Esophagus muscularis mucosa (tissue), 4 donors: ENCODE results near the gene BTN1A1.

Source experiments
- EP300 ChIP-seq: sonication (generic); formaldehyde crosslinking; IDR thresholded peaks from one replicate; pipeline ENCODE4 v1.6.1; 2017; ENCODE audit warnings: antibody characterized with exemption
- POLR2A ChIP-seq: fragments of 450-650 bp; IDR thresholded peaks from one replicate; pipeline ENCODE4 v1.6.1; 2017; ENCODE audit warnings: antibody characterized with exemption, moderate library complexity, mild to moderate bottlenecking, low read depth
- POLR2AphosphoS5 ChIP-seq, 2 donors: sonication (generic); formaldehyde crosslinking; IDR thresholded peaks; one replicate each; pipeline ENCODE4 v1.6.1; 2017; ENCODE audit warnings: antibody characterized with exemption in 2 of 2
- TF ChIP-seq, protein P1 (sequence below), 3 experiments: fragments of 200-600 bp in 2 of 3; fragments of 450-650 bp in 1 of 3; sonication (generic) in 2 of 3; IDR thresholded peaks; one replicate each; pipeline ENCODE4 v1.5.1; 2017 to 2019; ENCODE audit warnings: antibody characterized with exemption in 3 of 3, mild to moderate bottlenecking in 2 of 3, moderate library complexity in 1 of 3

DNA sequence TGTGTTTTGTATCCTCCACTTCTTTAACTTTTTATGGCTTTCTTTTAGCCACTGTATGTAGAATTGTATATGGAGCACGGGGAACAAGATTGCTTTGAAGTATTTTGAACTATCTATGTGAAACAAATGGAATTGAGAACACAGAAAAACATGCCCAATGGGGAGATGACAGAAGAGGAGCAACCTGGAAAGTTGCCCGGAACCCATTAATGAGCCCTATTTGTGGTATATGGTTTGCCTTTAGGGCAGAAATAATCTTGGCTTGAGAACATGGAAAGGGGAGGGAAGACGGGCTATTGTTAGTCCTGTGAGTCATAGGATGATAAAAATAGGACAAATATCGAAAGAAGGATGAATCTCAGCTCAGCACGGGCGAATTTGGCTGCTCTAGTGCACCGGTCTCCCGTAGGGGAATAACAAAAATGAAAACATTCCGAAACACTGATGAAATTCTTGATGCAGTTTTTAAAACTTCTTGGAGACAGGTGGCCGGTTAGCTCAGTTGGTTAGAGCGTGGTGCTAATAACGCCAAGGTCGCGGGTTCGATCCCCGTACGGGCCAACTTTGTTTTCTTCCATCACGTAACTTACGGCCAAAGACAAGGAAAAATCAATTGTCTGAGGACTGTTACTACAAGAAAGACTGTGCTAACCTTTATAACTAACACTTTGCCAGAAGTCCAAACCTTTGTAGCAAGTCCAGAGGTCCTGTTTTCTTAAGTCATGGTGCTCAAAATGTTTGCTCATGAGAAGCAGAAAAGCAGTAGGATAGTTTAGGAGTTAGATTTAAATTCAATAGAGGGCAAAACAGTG lies 53.7 kb downstream of the BTN1A1 start:
- TF ChIP-seq POLR2A, result no peak
- peak; percentile 48 to 53 for TF ChIP-seq POLR2AphosphoS5 (IDR thresholded peaks at IDR 0.05)
- TF ChIP-seq, protein P1, sequence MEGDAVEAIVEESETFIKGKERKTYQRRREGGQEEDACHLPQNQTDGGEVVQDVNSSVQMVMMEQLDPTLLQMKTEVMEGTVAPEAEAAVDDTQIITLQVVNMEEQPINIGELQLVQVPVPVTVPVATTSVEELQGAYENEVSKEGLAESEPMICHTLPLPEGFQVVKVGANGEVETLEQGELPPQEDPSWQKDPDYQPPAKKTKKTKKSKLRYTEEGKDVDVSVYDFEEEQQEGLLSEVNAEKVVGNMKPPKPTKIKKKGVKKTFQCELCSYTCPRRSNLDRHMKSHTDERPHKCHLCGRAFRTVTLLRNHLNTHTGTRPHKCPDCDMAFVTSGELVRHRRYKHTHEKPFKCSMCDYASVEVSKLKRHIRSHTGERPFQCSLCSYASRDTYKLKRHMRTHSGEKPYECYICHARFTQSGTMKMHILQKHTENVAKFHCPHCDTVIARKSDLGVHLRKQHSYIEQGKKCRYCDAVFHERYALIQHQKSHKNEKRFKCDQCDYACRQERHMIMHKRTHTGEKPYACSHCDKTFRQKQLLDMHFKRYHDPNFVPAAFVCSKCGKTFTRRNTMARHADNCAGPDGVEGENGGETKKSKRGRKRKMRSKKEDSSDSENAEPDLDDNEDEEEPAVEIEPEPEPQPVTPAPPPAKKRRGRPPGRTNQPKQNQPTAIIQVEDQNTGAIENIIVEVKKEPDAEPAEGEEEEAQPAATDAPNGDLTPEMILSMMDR (IDR thresholded peaks at IDR 0.05), result no peak
- TF ChIP-seq EP300, result no peak
